GM19099 (cell line): ENCODE results near the gene SETD6.

Experiments used
- POLR2A ChIP-seq: IDR thresholded peaks from 3 replicates; pipeline ENCODE4 v1.6.1; 2011; ENCODE audit warnings: low read depth; ENCODE audit not compliant: insufficient read length; ENCODE audit errors: extremely low read depth

Gene SETD6

GRCh38 chr16:58487566-58488351, 27.6 kb upstream of the SETD6 start:
- no peak for TF ChIP-seq POLR2A

- no peak for TF ChIP-seq POLR2A
These were observed 26.8 kb upstream of the SETD6 start for GRCh38 chr16:58488531-58488930.

- TF ChIP-seq POLR2A, result no peak
These were observed 25.3 kb upstream of the SETD6 start for GRCh38 chr16:58490065-58490464.

- no peak for TF ChIP-seq POLR2A
These were observed 23.3 kb upstream of the SETD6 start for GRCh38 chr16:58492066-58492465.

- no peak for TF ChIP-seq POLR2A
These were observed 22.6 kb upstream of the SETD6 start for GRCh38 chr16:58492735-58493134.

GRCh38 chr16:58493756-58494431, 21.4 kb upstream of the SETD6 start:
- no peak for TF ChIP-seq POLR2A

- TF ChIP-seq POLR2A, result no peak
These were observed 20.3 kb upstream of the SETD6 start for GRCh38 chr16:58494981-58495520.

- TF ChIP-seq POLR2A, result no peak
These were observed 19.6 kb upstream of the SETD6 start for GRCh38 chr16:58495521-58496331.

GRCh38 chr16:58497468-58497867, 17.8 kb upstream of the SETD6 start:
- no peak for TF ChIP-seq POLR2A

- no peak for TF ChIP-seq POLR2A
These were observed 17.4 kb upstream of the SETD6 start for GRCh38 chr16:58497935-58498334.

GRCh38 chr16:58498341-58499091, 16.8 kb upstream of the SETD6 start:
- no peak for TF ChIP-seq POLR2A

- TF ChIP-seq POLR2A, result no peak
These were observed 16.2 kb upstream of the SETD6 start for GRCh38 chr16:58499092-58499511.

- TF ChIP-seq POLR2A, result peak; percentile 25
These were observed 15.5 kb upstream of the SETD6 start, which contains the start of gene NDRG4 for GRCh38 chr16:58499615-58500351. Gene NDRG4 (plus strand): TSS chr16:58500143. CDS start chr16:58500249, 106 bp downstream.
